WTC11 (cell line): ENCODE results near the gene RASAL2. TPM values are rescaled to one million over a fixed set of nuclear protein-coding genes. Genes with fewer than 3 reads are reported as not detected.

Source experiments
- ATAC-seq: fragments of 200-7000 bp; cut with Tn5 transposase; 2 replicates; pipeline ENCODE4 v1.10.0; 2021; ENCODE audit warnings: mild to moderate bottlenecking, moderate library complexity
- CTCF ChIA-PET: fragments of 300-600 bp; sonication (Branson Sonifier 250); formaldehyde crosslinking; loops from one replicate; lab custom pipeline; 2021; ENCODE audit warnings: antibody characterized with exemption; lab: Charles Lee
- POLR2A ChIA-PET: fragments of 350-600 bp; sonication (Branson Sonifier 250); formaldehyde crosslinking; loops from one replicate; lab custom pipeline; 2021; ENCODE audit warnings: antibody characterized with exemption; lab: Charles Lee
- DNase-seq: peaks from one replicate; pipeline ENCODE4 v3.0.0; 2021; ENCODE audit warnings: low spot score
- H3K27ac Mint-ChIP-seq: 2 replicates; pipeline ENCODE4 v1.8.0; 2021; ENCODE audit warnings: mixed read lengths
- H3K27me3 Mint-ChIP-seq: 2 replicates; pipeline ENCODE4 v1.8.0; 2021; ENCODE audit warnings: low read depth, mild to moderate bottlenecking, moderate library complexity, mixed read lengths
- H3K36me3 Mint-ChIP-seq: 2 replicates; pipeline ENCODE4 v1.8.0; 2021; ENCODE audit warnings: mixed read lengths
- H3K4me1 Mint-ChIP-seq: 2 replicates; pipeline ENCODE4 v1.8.0; 2022; ENCODE audit warnings: mixed read lengths
- H3K4me3 Mint-ChIP-seq: 2 replicates; pipeline ENCODE4 v1.8.0; 2021; ENCODE audit warnings: mild to moderate bottlenecking, moderate library complexity, mixed read lengths
- H3K9me3 Mint-ChIP-seq: 2 replicates; pipeline ENCODE4 v1.8.0; 2021; ENCODE audit warnings: mixed read lengths
- ATF1 ChIP-seq: sonication (generic); formaldehyde crosslinking; IDR thresholded peaks from 2 replicates; pipeline ENCODE4 v1.8.1; 2023; ENCODE audit warnings: mild to moderate bottlenecking, moderate library complexity, missing genetic modification reagents
- CREB1 ChIP-seq: sonication (generic); formaldehyde crosslinking; IDR thresholded peaks from 2 replicates; pipeline ENCODE4 v1.8.0; 2023; ENCODE audit warnings: mild to moderate bottlenecking, missing genetic modification reagents
- ELF4 ChIP-seq: sonication (generic); formaldehyde crosslinking; IDR thresholded peaks from 2 replicates; pipeline ENCODE4 v1.8.1; 2022; ENCODE audit warnings: low read depth, mild to moderate bottlenecking, moderate library complexity, missing genetic modification reagents
- FOXP1 ChIP-seq: sonication (generic); formaldehyde crosslinking; IDR thresholded peaks from 2 replicates; pipeline ENCODE4 v1.8.0; 2022; ENCODE audit warnings: missing genetic modification reagents, mild to moderate bottlenecking, moderate library complexity, borderline replicate concordance
- HMGA2 ChIP-seq: fragments of 250-450 bp; sonication (Bioruptor Pico); IDR thresholded peaks from 2 replicates; pipeline ENCODE4 v1.4.0; 2021; ENCODE audit warnings: mild to moderate bottlenecking, moderate library complexity
- JAZF1 ChIP-seq: fragments of 250-450 bp; sonication (Bioruptor Pico); IDR thresholded peaks from 2 replicates; pipeline ENCODE4 v1.9.0; 2021; ENCODE audit warnings: moderate library complexity, mild to moderate bottlenecking, inconsistent platforms
- RELA ChIP-seq: sonication (generic); formaldehyde crosslinking; IDR thresholded peaks from 2 replicates; pipeline ENCODE4 v1.8.1; 2022; ENCODE audit warnings: missing genetic modification reagents, mild to moderate bottlenecking, borderline replicate concordance
- SP1 ChIP-seq: sonication (generic); formaldehyde crosslinking; conservative IDR thresholded peaks from 2 replicates; pipeline ENCODE4 v1.8.1; 2022; ENCODE audit warnings: missing genetic modification reagents
- TEAD1 ChIP-seq: sonication (generic); formaldehyde crosslinking; IDR thresholded peaks from 2 replicates; pipeline ENCODE4 v1.8.0; 2022; ENCODE audit warnings: mild to moderate bottlenecking, missing genetic modification reagents
- ZNF317 ChIP-seq: sonication (generic); formaldehyde crosslinking; IDR thresholded peaks from 2 replicates; pipeline ENCODE4 v1.8.1; 2023; ENCODE audit warnings: low read depth, mild to moderate bottlenecking, moderate library complexity, missing genetic modification reagents, borderline replicate concordance
- ZNF396 ChIP-seq: fragments of 250-450 bp; sonication (Bioruptor Pico); IDR thresholded peaks from 2 replicates; pipeline ENCODE4 v1.8.0; 2021; ENCODE audit warnings: mild to moderate bottlenecking, moderate library complexity, borderline replicate concordance
- ZNF416 ChIP-seq: fragments of 250-450 bp; sonication (Bioruptor Pico); IDR thresholded peaks from 2 replicates; pipeline ENCODE4 v1.9.0; 2021; ENCODE audit warnings: mild to moderate bottlenecking, inconsistent platforms
- total RNA-seq: library from RNA; stranded (reverse); gene quantifications from 3 replicates; pipeline ENCODE4 v1.2.3, GENCODE V29; 2021
- TF ChIP-seq, protein P1 (sequence below): sonication (generic); formaldehyde crosslinking; IDR thresholded peaks from 2 replicates; pipeline ENCODE4 v1.8.0; 2022; ENCODE audit warnings: mild to moderate bottlenecking, missing genetic modification reagents
- TF ChIP-seq, protein P2 (sequence below): sonication (generic); formaldehyde crosslinking; IDR thresholded peaks from 2 replicates; pipeline ENCODE4 v1.8.0; 2022; ENCODE audit warnings: mild to moderate bottlenecking, missing genetic modification reagents
- TF ChIP-seq, protein P3 (sequence below): sonication (generic); formaldehyde crosslinking; IDR thresholded peaks from 2 replicates; pipeline ENCODE4 v1.8.0; 2022; ENCODE audit warnings: missing genetic modification reagents
- TF ChIP-seq, protein P4 (sequence below): sonication (generic); formaldehyde crosslinking; IDR thresholded peaks from 2 replicates; pipeline ENCODE4 v1.8.1; 2022; ENCODE audit warnings: missing genetic modification reagents, borderline replicate concordance
- TF ChIP-seq, protein P5 (sequence below): sonication (generic); formaldehyde crosslinking; IDR thresholded peaks from 2 replicates; pipeline ENCODE4 v1.8.1; 2023; ENCODE audit warnings: mild to moderate bottlenecking, missing genetic modification reagents, borderline replicate concordance
- TF ChIP-seq, protein P6 (sequence below): sonication (generic); formaldehyde crosslinking; IDR thresholded peaks from 2 replicates; pipeline ENCODE4 v1.8.1; 2023; ENCODE audit warnings: mild to moderate bottlenecking, missing genetic modification reagents
- TF ChIP-seq, protein P7 (sequence below): sonication (generic); formaldehyde crosslinking; IDR thresholded peaks from 2 replicates; pipeline ENCODE4 v1.8.0; 2023; ENCODE audit warnings: missing genetic modification reagents
- TF ChIP-seq, protein P8 (sequence below): sonication (generic); formaldehyde crosslinking; IDR thresholded peaks from 2 replicates; pipeline ENCODE4 v1.8.0; 2023; ENCODE audit warnings: mild to moderate bottlenecking, missing genetic modification reagents

Gene RASAL2
- total RNA-seq, 1 experiment from 2014 or later = 29.5 TPM

DNA sequence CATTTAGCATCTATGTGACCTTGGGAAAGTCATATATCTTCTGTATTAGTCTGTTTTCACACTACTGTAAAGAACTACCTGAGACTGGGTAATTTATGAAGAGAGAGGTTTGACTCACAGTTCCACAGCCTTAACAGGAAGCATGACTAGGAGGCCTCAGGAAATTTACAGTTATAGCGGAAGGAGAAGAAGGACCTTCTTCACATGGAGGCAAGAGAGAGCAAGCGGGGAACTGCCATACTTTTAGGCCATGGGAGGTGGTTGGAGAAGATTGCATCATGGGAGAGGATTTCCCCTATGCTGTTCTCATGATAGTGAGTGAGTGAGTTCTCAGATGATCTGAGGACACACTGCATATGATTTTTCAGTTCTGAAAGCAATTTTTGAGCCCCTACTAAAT is 315.0 kb downstream of the RASAL2 start:
- ChIA-PET POLR2A (no interaction called here), CTCF (no interaction called here)
- H3K27me3 Mint-ChIP-seq = no peaks in the 10 kb centered on the region
- DNase-seq (no peak), ATAC-seq (no peak)
- TF ChIP-seq, protein P1, sequence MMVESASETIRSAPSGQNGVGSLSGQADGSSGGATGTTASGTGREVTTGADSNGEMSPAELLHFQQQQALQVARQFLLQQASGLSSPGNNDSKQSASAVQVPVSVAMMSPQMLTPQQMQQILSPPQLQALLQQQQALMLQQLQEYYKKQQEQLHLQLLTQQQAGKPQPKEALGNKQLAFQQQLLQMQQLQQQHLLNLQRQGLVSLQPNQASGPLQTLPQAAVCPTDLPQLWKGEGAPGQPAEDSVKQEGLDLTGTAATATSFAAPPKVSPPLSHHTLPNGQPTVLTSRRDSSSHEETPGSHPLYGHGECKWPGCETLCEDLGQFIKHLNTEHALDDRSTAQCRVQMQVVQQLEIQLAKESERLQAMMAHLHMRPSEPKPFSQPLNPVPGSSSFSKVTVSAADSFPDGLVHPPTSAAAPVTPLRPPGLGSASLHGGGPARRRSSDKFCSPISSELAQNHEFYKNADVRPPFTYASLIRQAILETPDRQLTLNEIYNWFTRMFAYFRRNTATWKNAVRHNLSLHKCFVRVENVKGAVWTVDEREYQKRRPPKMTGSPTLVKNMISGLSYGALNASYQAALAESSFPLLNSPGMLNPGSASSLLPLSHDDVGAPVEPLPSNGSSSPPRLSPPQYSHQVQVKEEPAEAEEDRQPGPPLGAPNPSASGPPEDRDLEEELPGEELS (CRISPR knock-in tag) = no peak
- TF ChIP-seq ZNF416 (CRISPR knock-in tag) (no peak), HMGA2 (no peak), CREB1 (no peak), ZNF396 (no peak), RELA (CRISPR knock-in tag) (no peak), FOXP1 (no peak), JAZF1 (CRISPR knock-in tag) (no peak), TEAD1 (CRISPR knock-in tag) (no peak), SP1 (CRISPR knock-in tag) (no peak), ZNF317 (CRISPR knock-in tag) (no peak), ELF4 (no peak), ATF1 (CRISPR knock-in tag) (no peak)
- TF ChIP-seq, protein P2, sequence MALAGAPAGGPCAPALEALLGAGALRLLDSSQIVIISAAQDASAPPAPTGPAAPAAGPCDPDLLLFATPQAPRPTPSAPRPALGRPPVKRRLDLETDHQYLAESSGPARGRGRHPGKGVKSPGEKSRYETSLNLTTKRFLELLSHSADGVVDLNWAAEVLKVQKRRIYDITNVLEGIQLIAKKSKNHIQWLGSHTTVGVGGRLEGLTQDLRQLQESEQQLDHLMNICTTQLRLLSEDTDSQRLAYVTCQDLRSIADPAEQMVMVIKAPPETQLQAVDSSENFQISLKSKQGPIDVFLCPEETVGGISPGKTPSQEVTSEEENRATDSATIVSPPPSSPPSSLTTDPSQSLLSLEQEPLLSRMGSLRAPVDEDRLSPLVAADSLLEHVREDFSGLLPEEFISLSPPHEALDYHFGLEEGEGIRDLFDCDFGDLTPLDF (CRISPR knock-in tag) = no peak
- TF ChIP-seq, protein P3, sequence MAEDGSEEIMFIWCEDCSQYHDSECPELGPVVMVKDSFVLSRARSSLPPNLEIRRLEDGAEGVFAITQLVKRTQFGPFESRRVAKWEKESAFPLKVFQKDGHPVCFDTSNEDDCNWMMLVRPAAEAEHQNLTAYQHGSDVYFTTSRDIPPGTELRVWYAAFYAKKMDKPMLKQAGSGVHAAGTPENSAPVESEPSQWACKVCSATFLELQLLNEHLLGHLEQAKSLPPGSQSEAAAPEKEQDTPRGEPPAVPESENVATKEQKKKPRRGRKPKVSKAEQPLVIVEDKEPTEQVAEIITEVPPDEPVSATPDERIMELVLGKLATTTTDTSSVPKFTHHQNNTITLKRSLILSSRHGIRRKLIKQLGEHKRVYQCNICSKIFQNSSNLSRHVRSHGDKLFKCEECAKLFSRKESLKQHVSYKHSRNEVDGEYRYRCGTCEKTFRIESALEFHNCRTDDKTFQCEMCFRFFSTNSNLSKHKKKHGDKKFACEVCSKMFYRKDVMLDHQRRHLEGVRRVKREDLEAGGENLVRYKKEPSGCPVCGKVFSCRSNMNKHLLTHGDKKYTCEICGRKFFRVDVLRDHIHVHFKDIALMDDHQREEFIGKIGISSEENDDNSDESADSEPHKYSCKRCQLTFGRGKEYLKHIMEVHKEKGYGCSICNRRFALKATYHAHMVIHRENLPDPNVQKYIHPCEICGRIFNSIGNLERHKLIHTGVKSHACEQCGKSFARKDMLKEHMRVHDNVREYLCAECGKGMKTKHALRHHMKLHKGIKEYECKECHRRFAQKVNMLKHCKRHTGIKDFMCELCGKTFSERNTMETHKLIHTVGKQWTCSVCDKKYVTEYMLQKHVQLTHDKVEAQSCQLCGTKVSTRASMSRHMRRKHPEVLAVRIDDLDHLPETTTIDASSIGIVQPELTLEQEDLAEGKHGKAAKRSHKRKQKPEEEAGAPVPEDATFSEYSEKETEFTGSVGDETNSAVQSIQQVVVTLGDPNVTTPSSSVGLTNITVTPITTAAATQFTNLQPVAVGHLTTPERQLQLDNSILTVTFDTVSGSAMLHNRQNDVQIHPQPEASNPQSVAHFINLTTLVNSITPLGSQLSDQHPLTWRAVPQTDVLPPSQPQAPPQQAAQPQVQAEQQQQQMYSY = no peak
- TF ChIP-seq, protein P4, sequence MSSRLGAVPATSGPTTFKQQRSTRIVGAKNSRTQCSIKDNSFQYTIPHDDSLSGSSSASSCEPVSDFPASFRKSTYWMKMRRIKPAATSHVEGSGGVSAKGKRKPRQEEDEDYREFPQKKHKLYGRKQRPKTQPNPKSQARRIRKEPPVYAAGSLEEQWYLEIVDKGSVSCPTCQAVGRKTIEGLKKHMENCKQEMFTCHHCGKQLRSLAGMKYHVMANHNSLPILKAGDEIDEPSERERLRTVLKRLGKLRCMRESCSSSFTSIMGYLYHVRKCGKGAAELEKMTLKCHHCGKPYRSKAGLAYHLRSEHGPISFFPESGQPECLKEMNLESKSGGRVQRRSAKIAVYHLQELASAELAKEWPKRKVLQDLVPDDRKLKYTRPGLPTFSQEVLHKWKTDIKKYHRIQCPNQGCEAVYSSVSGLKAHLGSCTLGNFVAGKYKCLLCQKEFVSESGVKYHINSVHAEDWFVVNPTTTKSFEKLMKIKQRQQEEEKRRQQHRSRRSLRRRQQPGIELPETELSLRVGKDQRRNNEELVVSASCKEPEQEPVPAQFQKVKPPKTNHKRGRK (CRISPR knock-in tag) = no peak
- TF ChIP-seq, protein P5, sequence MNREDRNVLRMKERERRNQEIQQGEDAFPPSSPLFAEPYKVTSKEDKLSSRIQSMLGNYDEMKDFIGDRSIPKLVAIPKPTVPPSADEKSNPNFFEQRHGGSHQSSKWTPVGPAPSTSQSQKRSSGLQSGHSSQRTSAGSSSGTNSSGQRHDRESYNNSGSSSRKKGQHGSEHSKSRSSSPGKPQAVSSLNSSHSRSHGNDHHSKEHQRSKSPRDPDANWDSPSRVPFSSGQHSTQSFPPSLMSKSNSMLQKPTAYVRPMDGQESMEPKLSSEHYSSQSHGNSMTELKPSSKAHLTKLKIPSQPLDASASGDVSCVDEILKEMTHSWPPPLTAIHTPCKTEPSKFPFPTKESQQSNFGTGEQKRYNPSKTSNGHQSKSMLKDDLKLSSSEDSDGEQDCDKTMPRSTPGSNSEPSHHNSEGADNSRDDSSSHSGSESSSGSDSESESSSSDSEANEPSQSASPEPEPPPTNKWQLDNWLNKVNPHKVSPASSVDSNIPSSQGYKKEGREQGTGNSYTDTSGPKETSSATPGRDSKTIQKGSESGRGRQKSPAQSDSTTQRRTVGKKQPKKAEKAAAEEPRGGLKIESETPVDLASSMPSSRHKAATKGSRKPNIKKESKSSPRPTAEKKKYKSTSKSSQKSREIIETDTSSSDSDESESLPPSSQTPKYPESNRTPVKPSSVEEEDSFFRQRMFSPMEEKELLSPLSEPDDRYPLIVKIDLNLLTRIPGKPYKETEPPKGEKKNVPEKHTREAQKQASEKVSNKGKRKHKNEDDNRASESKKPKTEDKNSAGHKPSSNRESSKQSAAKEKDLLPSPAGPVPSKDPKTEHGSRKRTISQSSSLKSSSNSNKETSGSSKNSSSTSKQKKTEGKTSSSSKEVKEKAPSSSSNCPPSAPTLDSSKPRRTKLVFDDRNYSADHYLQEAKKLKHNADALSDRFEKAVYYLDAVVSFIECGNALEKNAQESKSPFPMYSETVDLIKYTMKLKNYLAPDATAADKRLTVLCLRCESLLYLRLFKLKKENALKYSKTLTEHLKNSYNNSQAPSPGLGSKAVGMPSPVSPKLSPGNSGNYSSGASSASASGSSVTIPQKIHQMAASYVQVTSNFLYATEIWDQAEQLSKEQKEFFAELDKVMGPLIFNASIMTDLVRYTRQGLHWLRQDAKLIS (CRISPR knock-in tag) = no peak
- TF ChIP-seq, protein P6, sequence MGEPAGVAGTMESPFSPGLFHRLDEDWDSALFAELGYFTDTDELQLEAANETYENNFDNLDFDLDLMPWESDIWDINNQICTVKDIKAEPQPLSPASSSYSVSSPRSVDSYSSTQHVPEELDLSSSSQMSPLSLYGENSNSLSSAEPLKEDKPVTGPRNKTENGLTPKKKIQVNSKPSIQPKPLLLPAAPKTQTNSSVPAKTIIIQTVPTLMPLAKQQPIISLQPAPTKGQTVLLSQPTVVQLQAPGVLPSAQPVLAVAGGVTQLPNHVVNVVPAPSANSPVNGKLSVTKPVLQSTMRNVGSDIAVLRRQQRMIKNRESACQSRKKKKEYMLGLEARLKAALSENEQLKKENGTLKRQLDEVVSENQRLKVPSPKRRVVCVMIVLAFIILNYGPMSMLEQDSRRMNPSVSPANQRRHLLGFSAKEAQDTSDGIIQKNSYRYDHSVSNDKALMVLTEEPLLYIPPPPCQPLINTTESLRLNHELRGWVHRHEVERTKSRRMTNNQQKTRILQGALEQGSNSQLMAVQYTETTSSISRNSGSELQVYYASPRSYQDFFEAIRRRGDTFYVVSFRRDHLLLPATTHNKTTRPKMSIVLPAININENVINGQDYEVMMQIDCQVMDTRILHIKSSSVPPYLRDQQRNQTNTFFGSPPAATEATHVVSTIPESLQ = no peak
- TF ChIP-seq, protein P7, sequence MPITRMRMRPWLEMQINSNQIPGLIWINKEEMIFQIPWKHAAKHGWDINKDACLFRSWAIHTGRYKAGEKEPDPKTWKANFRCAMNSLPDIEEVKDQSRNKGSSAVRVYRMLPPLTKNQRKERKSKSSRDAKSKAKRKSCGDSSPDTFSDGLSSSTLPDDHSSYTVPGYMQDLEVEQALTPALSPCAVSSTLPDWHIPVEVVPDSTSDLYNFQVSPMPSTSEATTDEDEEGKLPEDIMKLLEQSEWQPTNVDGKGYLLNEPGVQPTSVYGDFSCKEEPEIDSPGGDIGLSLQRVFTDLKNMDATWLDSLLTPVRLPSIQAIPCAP (CRISPR knock-in tag) = no peak
- TF ChIP-seq, protein P8, sequence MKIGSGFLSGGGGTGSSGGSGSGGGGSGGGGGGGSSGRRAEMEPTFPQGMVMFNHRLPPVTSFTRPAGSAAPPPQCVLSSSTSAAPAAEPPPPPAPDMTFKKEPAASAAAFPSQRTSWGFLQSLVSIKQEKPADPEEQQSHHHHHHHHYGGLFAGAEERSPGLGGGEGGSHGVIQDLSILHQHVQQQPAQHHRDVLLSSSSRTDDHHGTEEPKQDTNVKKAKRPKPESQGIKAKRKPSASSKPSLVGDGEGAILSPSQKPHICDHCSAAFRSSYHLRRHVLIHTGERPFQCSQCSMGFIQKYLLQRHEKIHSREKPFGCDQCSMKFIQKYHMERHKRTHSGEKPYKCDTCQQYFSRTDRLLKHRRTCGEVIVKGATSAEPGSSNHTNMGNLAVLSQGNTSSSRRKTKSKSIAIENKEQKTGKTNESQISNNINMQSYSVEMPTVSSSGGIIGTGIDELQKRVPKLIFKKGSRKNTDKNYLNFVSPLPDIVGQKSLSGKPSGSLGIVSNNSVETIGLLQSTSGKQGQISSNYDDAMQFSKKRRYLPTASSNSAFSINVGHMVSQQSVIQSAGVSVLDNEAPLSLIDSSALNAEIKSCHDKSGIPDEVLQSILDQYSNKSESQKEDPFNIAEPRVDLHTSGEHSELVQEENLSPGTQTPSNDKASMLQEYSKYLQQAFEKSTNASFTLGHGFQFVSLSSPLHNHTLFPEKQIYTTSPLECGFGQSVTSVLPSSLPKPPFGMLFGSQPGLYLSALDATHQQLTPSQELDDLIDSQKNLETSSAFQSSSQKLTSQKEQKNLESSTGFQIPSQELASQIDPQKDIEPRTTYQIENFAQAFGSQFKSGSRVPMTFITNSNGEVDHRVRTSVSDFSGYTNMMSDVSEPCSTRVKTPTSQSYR (CRISPR knock-in tag) = no peak
- H3K9me3 Mint-ChIP-seq = peaks cover 27% of the 10 kb centered on the region
- H3K4me3 Mint-ChIP-seq = no peak overlapping the region
- no peak overlapping the region for H3K27ac Mint-ChIP-seq
- H3K4me1 Mint-ChIP-seq = peaks cover 17% of the 10 kb centered on the region
- H3K36me3 Mint-ChIP-seq = peaks cover 15% of the 10 kb centered on the region
